ENCODE data around the gene PROX1.

GRCh38 chr1:214013614-214014377 lies 26.0 kb downstream of the PROX1 start:
- TF ChIP-seq CTCF (IDR thresholded peaks at IDR 0.05) (no peak), EZH2 (IDR thresholded peaks at IDR 0.05; ENCODE audit: borderline replicate concordance, insufficient read depth, low read depth, low read length, poor library complexity, severe bottlenecking) (no peak)

All from B cell (primary cell).